Measurements from ENCODE around the gene PDE9A. TPM values are rescaled to one million over a fixed set of nuclear protein-coding genes. Genes with fewer than 3 reads are reported as not detected.

PDE9A gene
- total RNA-seq, 4 donors from 2014 or later = 2.4 to 9.0 (median 3.7) TPM

GRCh38 chr21:42771503-42771805 lies 118.0 kb downstream of the PDE9A start:
- TF ChIP-seq CTCF (IDR thresholded peaks at IDR 0.05; ENCODE audit: low read depth) = no peak

DNA sequence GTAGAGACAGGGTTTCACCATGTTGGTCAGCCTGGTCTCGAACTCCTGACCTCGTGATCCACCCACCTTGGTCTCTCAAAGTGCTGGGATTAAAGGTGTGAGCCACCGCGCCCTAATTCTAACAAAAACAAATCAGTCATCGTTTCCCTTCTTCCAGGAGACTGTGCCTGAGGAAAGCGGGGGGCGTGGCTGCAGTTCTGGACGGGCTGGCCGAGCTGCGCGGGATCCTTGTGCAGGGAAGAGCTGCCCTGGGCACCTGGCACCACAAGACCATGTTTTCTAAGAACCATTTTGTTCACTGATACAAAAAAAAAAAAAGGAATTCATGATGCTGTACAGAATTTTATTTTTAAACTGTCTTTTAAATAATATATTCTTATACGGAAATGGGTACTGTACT lies 121.7 kb downstream of the PDE9A start:
- TF ChIP-seq CTCF (IDR thresholded peaks at IDR 0.05; ENCODE audit: low read depth) = no peak

GRCh38 chr21:42775891-42776290 lies 122.5 kb downstream of the PDE9A start:
- TF ChIP-seq CTCF (IDR thresholded peaks at IDR 0.05; ENCODE audit: low read depth) = no peak

DNA sequence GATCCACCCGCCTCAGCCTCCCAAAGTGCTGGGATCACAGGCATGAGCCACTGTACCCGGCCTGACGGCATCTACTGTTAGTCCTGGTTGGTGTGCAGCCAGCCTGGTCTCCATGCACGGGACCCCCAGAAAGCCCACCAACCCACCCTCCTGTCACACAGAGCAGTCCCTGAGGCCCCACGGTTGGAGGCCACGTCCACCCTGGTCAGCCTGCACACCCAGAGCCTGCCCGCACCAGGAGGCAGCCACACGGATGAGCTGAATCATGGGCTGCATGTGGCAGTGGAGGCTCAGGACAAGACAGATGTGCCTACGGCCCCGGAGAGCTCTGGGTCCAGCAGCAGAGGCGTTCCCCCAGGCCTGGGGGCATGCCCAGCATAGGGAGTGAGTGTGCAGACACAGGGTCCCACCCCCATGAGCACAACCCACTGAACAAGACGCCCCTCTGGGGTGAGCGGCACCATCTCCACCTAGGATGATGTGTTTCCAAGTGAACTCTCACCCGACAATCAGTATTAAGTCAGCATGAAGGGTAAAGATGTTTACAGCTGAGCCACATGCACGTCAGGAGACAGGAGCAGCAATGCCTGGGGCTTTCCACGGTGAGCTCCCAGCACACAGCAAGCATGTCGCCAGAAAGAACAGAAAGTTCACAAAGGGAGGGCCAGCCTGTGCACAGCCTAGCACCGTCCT lies 123.8 kb downstream of the PDE9A start:
- no peak for TF ChIP-seq CTCF (IDR thresholded peaks at IDR 0.05; ENCODE audit: low read depth)

DNA sequence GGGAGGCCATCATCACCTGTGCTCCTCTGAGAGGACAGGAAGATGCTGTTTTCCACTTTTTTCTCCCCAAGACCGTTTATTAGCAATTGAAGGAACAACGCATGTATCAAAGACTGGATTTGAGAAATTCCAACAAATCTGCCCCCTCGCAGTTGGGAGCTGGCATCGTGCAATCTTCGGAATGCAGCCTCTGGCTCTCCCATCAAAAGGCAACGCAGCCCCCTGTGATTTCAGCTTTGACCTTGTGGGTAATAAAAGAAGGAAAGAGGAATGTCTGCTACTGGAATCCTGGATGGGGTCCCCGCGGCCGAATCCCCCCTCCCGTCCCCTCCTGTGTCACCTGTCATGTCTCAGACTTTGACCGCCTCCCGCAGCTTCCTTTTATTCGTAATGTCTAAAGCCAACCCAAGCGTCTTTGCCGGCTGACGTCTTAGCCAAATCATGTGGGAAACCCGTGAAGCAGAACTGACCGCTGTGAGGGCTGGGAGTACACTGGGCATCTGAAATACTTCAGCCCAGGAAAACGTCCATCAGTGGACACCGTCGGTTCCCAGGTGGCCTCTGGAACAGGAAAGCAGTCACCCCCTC lies 124.4 kb downstream of the PDE9A start:
- TF ChIP-seq CTCF (IDR thresholded peaks at IDR 0.05; ENCODE audit: low read depth) = no peak

- no peak for TF ChIP-seq CTCF (IDR thresholded peaks at IDR 0.05; ENCODE audit: low read depth)
Observed at GRCh38 chr21:42779431-42779861, 126.0 kb downstream of the PDE9A start.

GRCh38 chr21:42780617-42781016 lies 127.2 kb downstream of the PDE9A start:
- TF ChIP-seq CTCF (IDR thresholded peaks at IDR 0.05; ENCODE audit: low read depth) = no peak
